ENCODE measurements around the gene FRG2.
"Not testable (repeated sequence)": the region's sequence is repeated elsewhere in the genome, so short reads cannot be mapped to it uniquely, and the experiment has no call there.

DNA sequence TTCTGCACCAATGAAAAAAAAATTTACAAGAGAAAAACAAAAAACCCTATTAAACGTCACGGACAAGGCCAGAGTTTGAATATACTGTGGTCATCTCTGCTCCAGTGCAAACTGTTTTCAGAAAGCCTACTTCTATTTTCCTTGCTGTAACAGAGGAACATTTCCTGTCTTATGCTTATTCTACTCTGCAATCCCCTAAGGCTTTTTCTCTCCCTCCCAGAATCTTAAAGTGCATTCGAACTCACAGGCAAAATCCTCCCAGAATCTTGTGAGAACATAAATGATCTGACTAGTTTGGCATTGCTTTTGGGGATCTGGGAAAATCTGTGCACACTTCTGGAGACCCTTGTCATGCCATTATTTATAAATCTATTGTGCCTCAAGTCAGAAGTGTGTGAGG, 37.7 kb upstream of the FRG2 start:
- TF ChIP-seq, protein P1, sequence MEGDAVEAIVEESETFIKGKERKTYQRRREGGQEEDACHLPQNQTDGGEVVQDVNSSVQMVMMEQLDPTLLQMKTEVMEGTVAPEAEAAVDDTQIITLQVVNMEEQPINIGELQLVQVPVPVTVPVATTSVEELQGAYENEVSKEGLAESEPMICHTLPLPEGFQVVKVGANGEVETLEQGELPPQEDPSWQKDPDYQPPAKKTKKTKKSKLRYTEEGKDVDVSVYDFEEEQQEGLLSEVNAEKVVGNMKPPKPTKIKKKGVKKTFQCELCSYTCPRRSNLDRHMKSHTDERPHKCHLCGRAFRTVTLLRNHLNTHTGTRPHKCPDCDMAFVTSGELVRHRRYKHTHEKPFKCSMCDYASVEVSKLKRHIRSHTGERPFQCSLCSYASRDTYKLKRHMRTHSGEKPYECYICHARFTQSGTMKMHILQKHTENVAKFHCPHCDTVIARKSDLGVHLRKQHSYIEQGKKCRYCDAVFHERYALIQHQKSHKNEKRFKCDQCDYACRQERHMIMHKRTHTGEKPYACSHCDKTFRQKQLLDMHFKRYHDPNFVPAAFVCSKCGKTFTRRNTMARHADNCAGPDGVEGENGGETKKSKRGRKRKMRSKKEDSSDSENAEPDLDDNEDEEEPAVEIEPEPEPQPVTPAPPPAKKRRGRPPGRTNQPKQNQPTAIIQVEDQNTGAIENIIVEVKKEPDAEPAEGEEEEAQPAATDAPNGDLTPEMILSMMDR (optimal IDR thresholded peaks at IDR 0.05 in 1 of 3, IDR thresholded peaks at IDR 0.05 in 1 of 3, conservative IDR thresholded peaks at IDR 0.05 in 1 of 3; ENCODE audit: extremely low read depth in 1 of 3, insufficient read depth in 2 of 3, low read length in 3 of 3): not testable (repeated sequence)
- not testable (repeated sequence) for TF ChIP-seq EZH2 (IDR thresholded peaks at IDR 0.05; ENCODE audit: low read length)
